Lower leg skin (tissue), 3 donors: ENCODE measurements around the gene MCRIP1.

Experiments used
- CTCF ChIP-seq, 3 donors: fragments of 450-650 bp; IDR thresholded peaks; one replicate each; pipeline ENCODE4 v1.5.1; 2016; ENCODE audit warnings: antibody characterized with exemption in 3 of 3, mild to moderate bottlenecking in 3 of 3, moderate library complexity in 2 of 3
- POLR2A ChIP-seq, 2 donors: fragments of 450-650 bp; IDR thresholded peaks; one replicate each; pipeline ENCODE4 v1.6.1; 2016 to 2017; ENCODE audit warnings: antibody characterized with exemption in 2 of 2, mild to moderate bottlenecking in 1 of 2, moderate library complexity in 1 of 2

DNA sequence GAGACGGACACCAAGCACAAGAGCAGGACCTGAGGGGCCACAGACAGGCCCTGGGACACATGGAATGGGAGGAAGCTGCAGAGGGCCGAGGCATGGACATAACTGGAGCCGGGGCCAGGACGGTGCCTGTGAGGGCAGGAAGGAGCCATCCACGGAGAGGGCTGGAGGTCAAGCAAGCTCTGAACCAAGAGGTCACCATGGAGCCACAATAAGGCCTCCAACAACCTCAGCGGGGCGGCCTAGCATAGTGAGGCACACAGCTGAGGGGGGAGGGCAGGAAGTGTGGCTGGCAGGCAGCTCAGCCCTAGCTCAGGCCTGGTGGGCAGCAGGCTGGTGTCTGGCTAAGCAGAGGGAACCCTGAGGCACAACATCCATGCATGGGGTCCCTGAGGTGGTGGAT, 4.4 kb downstream of the MCRIP1 start:
- no peak for TF ChIP-seq CTCF (IDR thresholded peaks at IDR 0.05)
- no peak for TF ChIP-seq POLR2A (IDR thresholded peaks at IDR 0.05)
